Suppressor macrophage treated with lipopolysaccharide for 4 hours (primary cell): Measurements from ENCODE around the gene SLCO2A1.

Experiments
- DNase-seq: peaks from one replicate; pipeline ENCODE4 v3.0.0-alpha.2; 2020

SLCO2A1 gene

GRCh38 chr3:134060561-134061385 is 31.0 kb upstream of the SLCO2A1 start:
- DNase-seq: no peak

GRCh38 chr3:134059671-134060560 is 30.2 kb upstream of the SLCO2A1 start:
- no peak for DNase-seq

- no peak for DNase-seq
Measured at GRCh38 chr3:134059035-134059601, 29.4 kb upstream of the SLCO2A1 start.

- no peak for DNase-seq
Measured at GRCh38 chr3:134057654-134058110, 28.0 kb upstream of the SLCO2A1 start.

- DNase-seq: no peak
Measured at GRCh38 chr3:134057006-134057653, 27.4 kb upstream of the SLCO2A1 start.

- DNase-seq: no peak
Measured at GRCh38 chr3:134056464-134056891, 26.8 kb upstream of the SLCO2A1 start.

GRCh38 chr3:134055661-134056060 is 25.9 kb upstream of the SLCO2A1 start:
- no peak for DNase-seq

GRCh38 chr3:134054881-134055280 is 25.2 kb upstream of the SLCO2A1 start:
- DNase-seq: no peak

- DNase-seq: no peak
Measured at GRCh38 chr3:134054231-134054630, 24.5 kb upstream of the SLCO2A1 start.

- DNase-seq: no peak
Measured at GRCh38 chr3:134052370-134052769, 22.6 kb upstream of the SLCO2A1 start.

- no peak for DNase-seq
Measured at GRCh38 chr3:134049676-134050075, 20.0 kb upstream of the SLCO2A1 start.

- no peak for DNase-seq
Measured at GRCh38 chr3:134048278-134048996, 18.7 kb upstream of the SLCO2A1 start.

- DNase-seq: no peak
Measured at GRCh38 chr3:134044459-134044858, 14.7 kb upstream of the SLCO2A1 start.

GRCh38 chr3:134040066-134040465 is 10.3 kb upstream of the SLCO2A1 start:
- no peak for DNase-seq

GRCh38 chr3:134039161-134039862 is 9.6 kb upstream of the SLCO2A1 start:
- DNase-seq: no peak

- no peak for DNase-seq
Measured at GRCh38 chr3:134038716-134039115, 9.0 kb upstream of the SLCO2A1 start.

- DNase-seq: no peak
Measured at GRCh38 chr3:134038071-134038491, 8.4 kb upstream of the SLCO2A1 start.

- DNase-seq: no peak
Measured at GRCh38 chr3:134037168-134037567, 7.4 kb upstream of the SLCO2A1 start.

GRCh38 chr3:134036291-134036690 is 6.6 kb upstream of the SLCO2A1 start:
- no peak for DNase-seq

GRCh38 chr3:134035836-134036235 is 6.1 kb upstream of the SLCO2A1 start:
- DNase-seq: no peak

- no peak for DNase-seq
Measured at GRCh38 chr3:134034005-134034785, 4.5 kb upstream of the SLCO2A1 start.
